PC-3 (cell line): ENCODE measurements around the gene PSTK.

ENCODE experiments used
- EZH2 ChIP-seq: fragments of 300-600 bp; sonication (generic); IDR thresholded peaks from one replicate; pipeline ENCODE4 v1.6.1; 2017; ENCODE audit warnings: antibody characterized with exemption, mild to moderate bottlenecking, low read length; ENCODE audit not compliant: unreplicated experiment
- EZH2phosphoT487 ChIP-seq: fragments of 300-600 bp; sonication (generic); IDR thresholded peaks from 2 replicates; pipeline ENCODE4 v1.6.1; 2018; ENCODE audit warnings: mild to moderate bottlenecking, antibody characterized with exemption, low read length, borderline replicate concordance
- TF ChIP-seq, protein P1 (sequence below): fragments of 300-600 bp; sonication (generic); conservative IDR thresholded peaks from 2 replicates; pipeline ENCODE4 v1.5.1; 2017; ENCODE audit warnings: antibody characterized with exemption, low read depth, mild to moderate bottlenecking, low read length

DNA sequence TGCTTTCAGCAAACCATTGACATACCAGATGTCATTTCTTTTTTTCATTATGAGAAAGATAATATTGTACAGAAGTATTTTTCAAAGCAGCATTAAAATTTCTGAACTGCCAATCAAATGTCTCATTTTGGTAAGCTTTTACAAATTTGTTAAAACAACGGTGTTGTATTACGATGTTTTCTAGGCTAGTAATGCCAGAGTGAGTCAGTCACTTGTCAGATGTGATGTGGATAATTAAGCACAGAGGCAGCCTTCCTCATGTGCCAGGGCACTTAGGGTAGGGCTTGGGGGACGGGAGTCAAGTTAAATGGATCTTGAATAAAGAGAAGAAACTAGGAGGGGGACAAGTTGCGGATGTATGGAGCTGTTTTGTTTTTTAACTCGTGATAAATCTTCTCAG is 10.1 kb downstream of the PSTK start:
- TF ChIP-seq, protein P1, sequence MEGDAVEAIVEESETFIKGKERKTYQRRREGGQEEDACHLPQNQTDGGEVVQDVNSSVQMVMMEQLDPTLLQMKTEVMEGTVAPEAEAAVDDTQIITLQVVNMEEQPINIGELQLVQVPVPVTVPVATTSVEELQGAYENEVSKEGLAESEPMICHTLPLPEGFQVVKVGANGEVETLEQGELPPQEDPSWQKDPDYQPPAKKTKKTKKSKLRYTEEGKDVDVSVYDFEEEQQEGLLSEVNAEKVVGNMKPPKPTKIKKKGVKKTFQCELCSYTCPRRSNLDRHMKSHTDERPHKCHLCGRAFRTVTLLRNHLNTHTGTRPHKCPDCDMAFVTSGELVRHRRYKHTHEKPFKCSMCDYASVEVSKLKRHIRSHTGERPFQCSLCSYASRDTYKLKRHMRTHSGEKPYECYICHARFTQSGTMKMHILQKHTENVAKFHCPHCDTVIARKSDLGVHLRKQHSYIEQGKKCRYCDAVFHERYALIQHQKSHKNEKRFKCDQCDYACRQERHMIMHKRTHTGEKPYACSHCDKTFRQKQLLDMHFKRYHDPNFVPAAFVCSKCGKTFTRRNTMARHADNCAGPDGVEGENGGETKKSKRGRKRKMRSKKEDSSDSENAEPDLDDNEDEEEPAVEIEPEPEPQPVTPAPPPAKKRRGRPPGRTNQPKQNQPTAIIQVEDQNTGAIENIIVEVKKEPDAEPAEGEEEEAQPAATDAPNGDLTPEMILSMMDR = no peak
- no peak for TF ChIP-seq EZH2phosphoT487
- no peak for TF ChIP-seq EZH2
